ENCODE data around the gene NFRKB. TPM values are rescaled to one million over a fixed set of nuclear protein-coding genes. Genes with fewer than 3 reads are reported as not detected.
"Not testable (repeated sequence)": the region's sequence is repeated elsewhere in the genome, so short reads cannot be mapped to it uniquely, and the experiment has no call there.

Gene NFRKB
- total RNA-seq, 1 donor from 2014 or later, result 22.3 TPM

DNA sequence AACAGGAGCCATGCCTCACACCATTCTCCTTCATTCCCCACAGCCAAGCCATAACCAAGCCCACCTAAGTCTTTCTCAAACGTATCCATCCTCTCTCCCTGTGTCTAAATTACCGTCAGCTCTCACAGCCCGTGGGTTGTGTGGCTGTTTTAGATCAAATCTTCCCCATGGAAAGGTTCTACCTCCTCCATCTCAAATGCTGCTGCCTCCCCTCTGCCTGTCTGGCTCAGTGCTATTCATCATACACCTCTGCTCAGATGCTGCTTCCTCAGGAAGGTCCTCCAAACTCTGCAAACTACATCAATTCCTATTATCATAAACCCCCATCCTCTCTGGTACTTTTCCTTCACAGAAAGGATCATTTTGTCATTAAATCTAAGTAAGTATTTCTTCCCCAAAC lies 15.1 kb downstream of the NFRKB start:
- TF ChIP-seq, protein P1, sequence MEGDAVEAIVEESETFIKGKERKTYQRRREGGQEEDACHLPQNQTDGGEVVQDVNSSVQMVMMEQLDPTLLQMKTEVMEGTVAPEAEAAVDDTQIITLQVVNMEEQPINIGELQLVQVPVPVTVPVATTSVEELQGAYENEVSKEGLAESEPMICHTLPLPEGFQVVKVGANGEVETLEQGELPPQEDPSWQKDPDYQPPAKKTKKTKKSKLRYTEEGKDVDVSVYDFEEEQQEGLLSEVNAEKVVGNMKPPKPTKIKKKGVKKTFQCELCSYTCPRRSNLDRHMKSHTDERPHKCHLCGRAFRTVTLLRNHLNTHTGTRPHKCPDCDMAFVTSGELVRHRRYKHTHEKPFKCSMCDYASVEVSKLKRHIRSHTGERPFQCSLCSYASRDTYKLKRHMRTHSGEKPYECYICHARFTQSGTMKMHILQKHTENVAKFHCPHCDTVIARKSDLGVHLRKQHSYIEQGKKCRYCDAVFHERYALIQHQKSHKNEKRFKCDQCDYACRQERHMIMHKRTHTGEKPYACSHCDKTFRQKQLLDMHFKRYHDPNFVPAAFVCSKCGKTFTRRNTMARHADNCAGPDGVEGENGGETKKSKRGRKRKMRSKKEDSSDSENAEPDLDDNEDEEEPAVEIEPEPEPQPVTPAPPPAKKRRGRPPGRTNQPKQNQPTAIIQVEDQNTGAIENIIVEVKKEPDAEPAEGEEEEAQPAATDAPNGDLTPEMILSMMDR (IDR thresholded peaks at IDR 0.05), result no peak

DNA sequence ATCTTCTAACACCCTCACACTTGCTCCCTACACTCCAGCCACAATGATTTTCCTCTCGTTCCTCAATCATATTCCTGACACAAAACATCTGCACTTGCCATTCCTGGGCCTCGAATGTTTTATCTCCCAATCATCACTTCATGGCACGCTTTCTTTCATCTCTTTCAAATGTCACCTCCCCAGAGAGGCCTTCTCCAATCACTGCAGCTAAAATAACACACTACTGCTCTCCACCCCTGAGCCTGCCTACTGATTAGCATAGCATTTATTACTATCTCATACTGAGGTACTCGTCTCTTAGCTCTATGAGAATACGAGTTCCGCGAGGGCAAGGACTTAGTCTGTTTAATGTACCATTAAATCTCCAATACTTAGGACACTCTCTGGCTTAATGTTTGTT lies 23.5 kb downstream of the NFRKB start:
- no peaks in the 10 kb centered on the region for H3K27me3 ChIP-seq
- peaks cover 98% of the 10 kb centered on the region for H3K36me3 ChIP-seq
- no peaks in the 10 kb centered on the region for H3K9me3 ChIP-seq
- TF ChIP-seq, protein P1 (IDR thresholded peaks at IDR 0.05), result no peak
- ATAC-seq (no peak), DNase-seq (no peak)
- no peak overlapping the region for H3K4me3 ChIP-seq
- intact Hi-C loops (cut with DNase I), result no loop called here
- no peak overlapping the region for H3K27ac ChIP-seq
- H3K4me1 ChIP-seq, result no peaks in the 10 kb centered on the region

More for the DNA sequence above, 15.1 kb downstream of the NFRKB start:
- H3K9me3 ChIP-seq, result no peaks in the 10 kb centered on the region
- intact Hi-C loops (cut with DNase I), result no loop called here
- H3K27ac ChIP-seq, result no peak overlapping the region
- H3K4me1 ChIP-seq, result no peaks in the 10 kb centered on the region
- H3K4me3 ChIP-seq, result no peak overlapping the region
- H3K27me3 ChIP-seq, result no peaks in the 10 kb centered on the region
- DNase-seq (no peak), ATAC-seq (no peak)
- peaks cover 100% of the 10 kb centered on the region for H3K36me3 ChIP-seq

DNA sequence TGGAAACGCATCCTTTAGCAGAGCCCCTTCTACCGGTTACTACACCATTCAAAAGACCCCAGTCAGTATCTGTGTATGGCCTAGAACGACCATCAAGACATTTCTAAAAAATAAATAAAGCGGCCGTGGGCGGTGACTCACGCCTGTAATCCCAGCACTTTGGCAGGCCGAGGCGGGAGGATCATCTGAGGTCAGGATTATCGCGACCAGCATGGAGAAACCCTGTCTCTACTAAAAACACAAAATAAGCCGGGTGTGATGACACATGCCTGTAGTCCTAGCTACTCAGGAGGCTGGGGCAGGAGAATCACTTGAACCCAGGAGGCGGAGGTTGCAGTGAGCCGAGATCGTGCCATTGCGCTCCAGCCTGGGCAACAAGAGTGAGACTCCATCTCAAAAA lies 26.8 kb downstream of the NFRKB start:
- H3K27me3 ChIP-seq; intact Hi-C loops (cut with DNase I); H3K4me3 ChIP-seq; H3K4me1 ChIP-seq; DNase-seq; ATAC-seq; H3K9me3 ChIP-seq; H3K27ac ChIP-seq: not testable (repeated sequence)
- peaks cover 96% of the 10 kb centered on the region for H3K36me3 ChIP-seq

DNA sequence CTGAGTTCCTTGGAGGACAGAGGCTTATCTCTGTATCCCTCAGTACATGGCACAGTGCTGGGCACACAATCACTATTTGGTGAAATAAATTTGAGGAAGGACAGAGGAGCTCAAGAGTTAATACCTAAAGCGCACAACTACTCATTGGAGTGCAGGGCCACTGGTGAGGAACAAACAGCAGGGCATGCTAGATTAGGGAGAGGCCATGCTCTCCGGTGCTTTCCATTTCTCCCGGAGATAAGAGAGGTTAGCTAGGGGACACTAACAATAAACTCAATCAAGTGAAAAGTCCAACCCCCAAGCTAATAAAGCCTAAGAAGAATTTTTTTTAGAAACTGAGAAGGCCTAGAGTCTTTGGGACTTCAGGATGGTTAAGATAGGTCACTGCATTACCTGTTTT lies 29.1 kb downstream of the NFRKB start:
- DNase-seq (no peak), ATAC-seq (no peak)
- Histone ChIP-seq H3K4me3 (no peak overlapping the region), H3K27me3 (no peaks in the 10 kb centered on the region), H3K4me1 (peaks cover 4% of the 10 kb centered on the region), H3K9me3 (no peaks in the 10 kb centered on the region), H3K27ac (no peak overlapping the region), H3K36me3 (peaks cover 80% of the 10 kb centered on the region)
- intact Hi-C loops (cut with DNase I), result no loop called here
- TF ChIP-seq, protein P1 (IDR thresholded peaks at IDR 0.05), result no peak

DNA sequence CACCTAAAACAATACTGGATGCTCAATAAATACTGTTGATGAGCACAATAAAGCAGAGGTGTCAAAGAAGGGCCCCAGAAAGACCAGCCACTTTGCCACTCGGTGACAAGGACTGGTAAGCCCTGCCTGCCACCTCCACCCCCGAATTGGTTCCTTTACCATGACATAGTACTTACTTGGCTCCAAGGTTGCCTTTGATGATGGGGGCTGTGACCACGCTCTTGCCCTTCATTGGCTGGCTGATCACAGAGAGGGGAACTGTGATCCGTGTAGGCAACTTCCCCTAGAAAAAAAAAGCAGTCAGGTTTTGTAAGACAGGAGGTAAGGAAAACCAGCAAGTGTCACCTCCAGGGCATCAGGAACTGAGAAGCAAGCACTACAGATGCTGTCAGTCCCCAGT lies 29.7 kb downstream of the NFRKB start:
- Histone ChIP-seq H3K4me3 (no peak overlapping the region), H3K36me3 (peaks cover 74% of the 10 kb centered on the region), H3K27me3 (no peaks in the 10 kb centered on the region), H3K27ac (no peak overlapping the region), H3K9me3 (no peaks in the 10 kb centered on the region), H3K4me1 (peaks cover 4% of the 10 kb centered on the region)
- ATAC-seq (no peak), DNase-seq (no peak)
- TF ChIP-seq, protein P1 (IDR thresholded peaks at IDR 0.05), result no peak
- intact Hi-C loops (cut with DNase I), result no loop called here

DNA sequence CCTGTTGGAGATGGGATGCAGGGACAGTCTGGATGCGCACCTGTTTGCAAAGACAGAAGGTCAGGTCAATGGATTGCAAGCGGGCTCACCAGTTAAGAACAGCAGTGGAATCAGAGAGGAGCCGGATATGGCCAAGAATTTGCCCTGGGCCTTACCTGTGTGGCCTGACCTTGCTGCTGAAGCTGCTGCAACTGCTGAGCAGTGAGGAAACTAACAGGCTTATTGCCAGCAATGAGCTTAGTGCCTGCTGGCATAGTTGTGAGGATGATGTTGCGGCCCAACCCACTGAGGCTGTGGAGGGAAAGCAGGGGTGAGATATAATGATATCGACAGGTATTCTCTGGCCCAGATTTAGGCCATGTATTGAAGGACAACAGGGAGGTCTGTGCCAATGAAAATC lies 30.6 kb downstream of the NFRKB start:
- Histone ChIP-seq H3K4me3 (no peak overlapping the region), H3K36me3 (peaks cover 65% of the 10 kb centered on the region), H3K27ac (no peak overlapping the region), H3K4me1 (peaks cover 4% of the 10 kb centered on the region), H3K27me3 (no peaks in the 10 kb centered on the region), H3K9me3 (no peaks in the 10 kb centered on the region)
- TF ChIP-seq, protein P1 (IDR thresholded peaks at IDR 0.05), result no peak
- intact Hi-C loops (cut with DNase I), result no loop called here
- ATAC-seq (no peak), DNase-seq (no peak)

All from upper lobe of right lung (tissue), 1 donor.